H9 (cell line): ENCODE data around the gene KPTN. TPM values are rescaled to one million over a fixed set of nuclear protein-coding genes. Genes with fewer than 3 reads are reported as not detected.

Experiments
- DNase-seq: peaks from one replicate; pipeline ENCODE4 v3.0.0-alpha.2; 2017
- H2AFZ ChIP-seq: one replicate; pipeline ENCODE4 v1.6.1; 2013; ENCODE audit warnings: mild to moderate bottlenecking, low read length, control low read depth, moderate library complexity
- H2AK5ac ChIP-seq: 2 replicates; pipeline ENCODE4 v1.6.1; 2013; ENCODE audit warnings: low read length, control low read depth, mixed read lengths; ENCODE audit not compliant: insufficient read length
- H2BK120ac ChIP-seq: one replicate; pipeline ENCODE4 v1.6.1; 2013; ENCODE audit warnings: low read depth, mild to moderate bottlenecking, low read length, control low read depth, inconsistent platforms; ENCODE audit not compliant: poor library complexity, severe bottlenecking
- H2BK12ac ChIP-seq: 2 replicates; pipeline ENCODE4 v1.6.1; 2013; ENCODE audit warnings: low read length, control low read depth, mixed read lengths, low read depth; ENCODE audit not compliant: insufficient read length
- H2BK15ac ChIP-seq: 2 replicates; pipeline ENCODE4 v1.6.1; 2013; ENCODE audit warnings: low read depth, low read length, control low read depth
- H2BK20ac ChIP-seq: one replicate; pipeline ENCODE4 v1.6.1; 2013; ENCODE audit warnings: low read depth, mild to moderate bottlenecking, low read length, control low read depth, inconsistent platforms; ENCODE audit not compliant: poor library complexity, severe bottlenecking
- H2BK5ac ChIP-seq: 2 replicates; pipeline ENCODE4 v1.6.1; 2013; ENCODE audit warnings: low read length, control low read depth, mixed read lengths; ENCODE audit not compliant: insufficient read length
- H3K14ac ChIP-seq: 2 replicates; pipeline ENCODE4 v1.6.1; 2013; ENCODE audit warnings: low read length, control low read depth; ENCODE audit not compliant: insufficient read depth
- H3K18ac ChIP-seq: 2 replicates; pipeline ENCODE4 v1.6.1; 2013; ENCODE audit warnings: low read depth, mild to moderate bottlenecking, mixed read lengths, low read length, control low read depth; ENCODE audit not compliant: insufficient read length
- H3K23ac ChIP-seq: 2 replicates; pipeline ENCODE4 v1.6.1; 2013; ENCODE audit warnings: low read length, control low read depth, mixed read lengths, low read depth; ENCODE audit not compliant: insufficient read length
- H3K23me2 ChIP-seq: 2 replicates; pipeline ENCODE4 v1.6.1; 2013; ENCODE audit warnings: low read depth, mild to moderate bottlenecking, mixed read lengths, low read length, control low read depth; ENCODE audit not compliant: insufficient read length, poor library complexity, severe bottlenecking
- H3K27ac ChIP-seq: 2 replicates; pipeline ENCODE4 v1.5.1; 2013; ENCODE audit warnings: low read length, control low read depth, mixed read lengths, low read depth; ENCODE audit not compliant: insufficient read length
- H3K27me3 ChIP-seq: 2 replicates; pipeline ENCODE4 v1.6.1; 2013; ENCODE audit warnings: low read length, control low read depth, inconsistent platforms; ENCODE audit not compliant: insufficient read depth
- H3K4ac ChIP-seq: 2 replicates; pipeline ENCODE4 v1.6.1; 2013; ENCODE audit warnings: low read depth, mild to moderate bottlenecking, control low read depth, inconsistent platforms, low read length, moderate library complexity
- H3K4me1 ChIP-seq: 2 replicates; pipeline ENCODE4 v1.6.1; 2013; ENCODE audit warnings: low read length, control low read depth, inconsistent platforms; ENCODE audit not compliant: insufficient read depth
- H3K4me2 ChIP-seq: 2 replicates; pipeline ENCODE4 v1.6.1; 2013; ENCODE audit warnings: low read length, control low read depth, mixed read lengths; ENCODE audit not compliant: insufficient read length, insufficient read depth
- H3K56ac ChIP-seq: 2 replicates; pipeline ENCODE4 v1.6.1; 2013; ENCODE audit warnings: low read depth, mild to moderate bottlenecking, mixed read lengths, low read length, control low read depth; ENCODE audit not compliant: insufficient read length
- H3K79me1 ChIP-seq: 2 replicates; pipeline ENCODE4 v1.6.1; 2013; ENCODE audit warnings: low read depth, mild to moderate bottlenecking, moderate library complexity, low read length, control low read depth, inconsistent platforms; ENCODE audit not compliant: insufficient read depth, poor library complexity, severe bottlenecking
- H3K79me2 ChIP-seq: 2 replicates; pipeline ENCODE4 v1.6.1; 2013; ENCODE audit warnings: low read length, control low read depth, inconsistent platforms; ENCODE audit not compliant: insufficient read depth
- H3K9ac ChIP-seq: 2 replicates; pipeline ENCODE4 v1.6.1; 2013; ENCODE audit warnings: low read length, control low read depth, mixed read lengths; ENCODE audit not compliant: insufficient read length; ENCODE audit errors: extremely low read depth
- H3K9me3 ChIP-seq: one replicate; pipeline ENCODE4 v1.6.1; 2013; ENCODE audit warnings: low read depth, low read length, inconsistent platforms; ENCODE audit not compliant: control insufficient read depth
- H3T11ph ChIP-seq: one replicate; pipeline ENCODE4 v1.6.1; 2013; ENCODE audit warnings: mild to moderate bottlenecking, low read length, control low read depth, inconsistent platforms
- H4K20me1 ChIP-seq: one replicate; pipeline ENCODE4 v1.6.1; 2013; ENCODE audit not compliant: control insufficient read depth, insufficient read length, insufficient read depth
- H4K5ac ChIP-seq: 2 replicates; pipeline ENCODE4 v1.6.1; 2013; ENCODE audit warnings: low read depth, mild to moderate bottlenecking, mixed read lengths, low read length, control low read depth; ENCODE audit not compliant: insufficient read length
- H4K8ac ChIP-seq: replicated peaks from 2 replicates; pipeline ENCODE4 v1.6.1; 2013; ENCODE audit warnings: low read length, control low read depth, mixed read lengths, low read depth; ENCODE audit not compliant: insufficient read length
- H4K91ac ChIP-seq: 2 replicates; pipeline ENCODE4 v1.6.1; 2013; ENCODE audit warnings: low read depth, mild to moderate bottlenecking, moderate library complexity, mixed read lengths, low read length, control low read depth; ENCODE audit not compliant: insufficient read length
- H3K27ac Mint-ChIP-seq, 3 experiments: 2 replicates in 2 of 3; 3 replicates in 1 of 3; pipeline ENCODE4 v1.8.0; 2020 to 2021; ENCODE audit warnings: mixed read lengths in 3 of 3, mild to moderate bottlenecking in 1 of 3, moderate library complexity in 1 of 3
- H3K27me3 Mint-ChIP-seq: 2 replicates; pipeline ENCODE4 v1.8.0; 2021; ENCODE audit warnings: low read depth, mild to moderate bottlenecking, moderate library complexity, mixed read lengths
- H3K36me3 Mint-ChIP-seq, 3 experiments: 2 replicates in 2 of 3; 3 replicates in 1 of 3; pipeline ENCODE4 v1.8.0; 2020 to 2021; ENCODE audit warnings: low read depth in 3 of 3, mixed read lengths in 3 of 3; ENCODE audit not compliant: insufficient read depth in 1 of 3
- H3K4me1 Mint-ChIP-seq, 2 experiments: 2 replicates each; pipeline ENCODE4 v1.8.0; 2020; ENCODE audit warnings: mixed read lengths in 2 of 2
- H3K4me3 Mint-ChIP-seq, 2 experiments: 2 replicates in 1 of 2; 3 replicates in 1 of 2; pipeline ENCODE4 v1.8.0; 2020 to 2021; ENCODE audit warnings: mild to moderate bottlenecking in 2 of 2, mixed read lengths in 2 of 2, moderate library complexity in 1 of 2
- H3K9me3 Mint-ChIP-seq, 2 experiments: 2 replicates in 1 of 2; 3 replicates in 1 of 2; pipeline ENCODE4 v1.8.0; 2020; ENCODE audit warnings: mild to moderate bottlenecking in 2 of 2, mixed read lengths in 2 of 2, moderate library complexity in 1 of 2
- CTCF ChIP-seq: fragments of 200-600 bp; sonication (generic); conservative IDR thresholded peaks from 3 replicates; pipeline ENCODE4 v1.8.0; 2021; ENCODE audit warnings: antibody characterized with exemption, mild to moderate bottlenecking
- WGBS: extraction: QIAGEN DNeasy Blood & Tissue Kit; methylation state at CpG from one replicate; pipeline ENCODE4 v1.1.7; 2013; ENCODE audit warnings: missing lambda C conversion rate, low lambda C conversion rate, mixed read lengths; ENCODE audit not compliant: insufficient read length; ENCODE audit errors: extremely low coverage; 5-methylcytosine and 5-hydroxymethylcytosine counted together
- total RNA-seq: library from RNA; stranded (reverse); gene quantifications from 2 replicates; pipeline ENCODE4 v1.2.1, GENCODE V29; 2021

The KPTN gene
- total RNA-seq, 1 experiment from 2014 or later = 35.4 TPM

GRCh38 chr19:47483200-47483599 lies 819 bp downstream of the KPTN start:
- no peak overlapping the region for H2AFZ ChIP-seq
- H3K27ac Mint-ChIP-seq = peak overlapping the region in 1 of 3 experiments; percentile 87; a peak in 2 of 7 replicates
- no CpG with 5 or more reads among the region's 15 CpGs for WGBS

More at GRCh38 chr19:47483200-47483599, 819 bp downstream of the KPTN start:
- Histone ChIP-seq H3K4me2 (peak overlapping the region; percentile 92), H3K27ac (no peak overlapping the region), H2BK15ac (no peak overlapping the region), H2AK5ac (no peak overlapping the region), H3K79me2 (no peaks in the 10 kb centered on the region), H2BK5ac (no peak overlapping the region), H4K91ac (no peak overlapping the region), H3K4ac (no peak overlapping the region), H3K23ac (no peak overlapping the region), H3K56ac (no peak overlapping the region), H3T11ph (no peak overlapping the region), H3K14ac (no peak overlapping the region), H4K5ac (no peak overlapping the region), H2BK12ac (no peak overlapping the region), H3K9me3 (no peaks in the 10 kb centered on the region), H3K79me1 (no peaks in the 10 kb centered on the region), H3K18ac (no peak overlapping the region), H2BK20ac (no peak overlapping the region), H3K4me1 (no peaks in the 10 kb centered on the region), H4K8ac (no peak overlapping the region), H3K23me2 (peaks cover 5% of the 10 kb centered on the region), H3K9ac (no peak overlapping the region), H2BK120ac (no peak overlapping the region), H3K27me3 (no peaks in the 10 kb centered on the region), H4K20me1 (no peaks in the 10 kb centered on the region)
- Mint-ChIP-seq H3K27me3 (peaks cover 6% of the 10 kb centered on the region; the same call in 1 of the 2 replicates), H3K4me3 (peak overlapping the region; percentile 91 to 95), H3K36me3 (peaks cover 2 to 5% (median 4%) of the 10 kb centered on the region in 3 experiments; a peak in 4 of 7 replicates), H3K9me3 (peaks cover 0 to 2% of the 10 kb centered on the region in 2 experiments; a peak in 3 of 5 replicates), H3K4me1 (peaks cover 16 to 21% of the 10 kb centered on the region in 2 experiments)
- no peak for DNase-seq
- TF ChIP-seq CTCF = no peak
